HepG2 (cell line): Measurements from ENCODE around the gene GDF11. TPM values are rescaled to one million over a fixed set of nuclear protein-coding genes. Genes with fewer than 3 reads are reported as not detected.

ENCODE experiments used
- ASH2L ChIP-seq: fragments of 300-600, 200-600 bp; sonication (generic); IDR thresholded peaks from 2 replicates; pipeline ENCODE4 v1.7.0; 2017; ENCODE audit warnings: low read depth, mild to moderate bottlenecking, moderate library complexity, mixed read lengths, low read length; ENCODE audit not compliant: insufficient read length
- BRCA1 ChIP-seq: sonication (generic); formaldehyde crosslinking; IDR thresholded peaks from 2 replicates; pipeline ENCODE4 v1.4.0; 2020; ENCODE audit warnings: missing genetic modification reagents
- DNMT1 ChIP-seq: sonication (generic); formaldehyde crosslinking; IDR thresholded peaks from 2 replicates; pipeline ENCODE4 v1.5.1; 2020; ENCODE audit warnings: mild to moderate bottlenecking, missing genetic modification reagents
- DPF2 ChIP-seq: sonication (generic); formaldehyde crosslinking; IDR thresholded peaks from 2 replicates; pipeline ENCODE4 v1.4.0; 2020; ENCODE audit warnings: mild to moderate bottlenecking, low read depth, missing genetic modification reagents, borderline replicate concordance
- ELF3 ChIP-seq: IDR thresholded peaks from 2 replicates; pipeline ENCODE4 v1.6.1; 2016; ENCODE audit warnings: missing genetic modification reagents, missing compliant biosample characterization
- ETV5 ChIP-seq: IDR thresholded peaks from 2 replicates; pipeline ENCODE4 v1.6.1; 2018; ENCODE audit warnings: missing biosample characterization, missing genetic modification reagents, inconsistent platforms, borderline replicate concordance
- EZH2 ChIP-seq: conservative IDR thresholded peaks from 2 replicates; pipeline ENCODE4 v1.6.1; 2012; ENCODE audit warnings: mild to moderate bottlenecking, low read depth, low read length, moderate library complexity
- FOSL1 ChIP-seq: sonication (generic); formaldehyde crosslinking; IDR thresholded peaks from 2 replicates; pipeline ENCODE4 v1.9.0; 2021; ENCODE audit warnings: missing genetic modification reagents, borderline replicate concordance
- FOXC1 ChIP-seq: sonication (generic); formaldehyde crosslinking; IDR thresholded peaks from 2 replicates; pipeline ENCODE4 v1.8.0; 2022; ENCODE audit warnings: mild to moderate bottlenecking, missing genetic modification reagents, borderline replicate concordance
- HDAC2 ChIP-seq: sonication (generic); formaldehyde crosslinking; IDR thresholded peaks from 2 replicates; pipeline ENCODE4 v1.4.0; 2020; ENCODE audit warnings: missing genetic modification reagents
- JUND ChIP-seq: sonication (generic); formaldehyde crosslinking; IDR thresholded peaks from 2 replicates; pipeline ENCODE4 v1.8.0; 2022; ENCODE audit warnings: mild to moderate bottlenecking, missing genetic modification reagents
- LCORL ChIP-seq, 2 experiments: fragments of 450-650 bp in 1 of 2; sonication (generic) in 1 of 2; formaldehyde crosslinking in 1 of 2; IDR thresholded peaks; 2 replicates each; pipeline versions ENCODE4 v1.5.0 to v1.6.1; 2017 to 2020; ENCODE audit warnings: antibody characterized with exemption in 1 of 2, missing genetic modification reagents in 1 of 2
- MIXL1 ChIP-seq: IDR thresholded peaks from 2 replicates; pipeline ENCODE4 v1.6.1; 2016
- NFKBIZ ChIP-seq: IDR thresholded peaks from 2 replicates; pipeline ENCODE4 v1.6.1; 2018; ENCODE audit warnings: missing genetic modification reagents, missing compliant biosample characterization
- NFYB ChIP-seq: sonication (generic); formaldehyde crosslinking; IDR thresholded peaks from 2 replicates; pipeline ENCODE4 v1.4.0; 2020; ENCODE audit warnings: missing genetic modification reagents
- PAX8 ChIP-seq: sonication (generic); formaldehyde crosslinking; IDR thresholded peaks from 2 replicates; pipeline ENCODE4 v1.8.0; 2022; ENCODE audit warnings: mild to moderate bottlenecking, missing genetic modification reagents, borderline replicate concordance
- PITX1 ChIP-seq: sonication (generic); formaldehyde crosslinking; IDR thresholded peaks from 2 replicates; pipeline ENCODE4 v1.5.1; 2020; ENCODE audit warnings: mild to moderate bottlenecking, missing genetic modification reagents
- REL ChIP-seq: sonication (generic); formaldehyde crosslinking; conservative IDR thresholded peaks from 2 replicates; pipeline ENCODE4 v1.8.0; 2022; ENCODE audit warnings: mild to moderate bottlenecking, missing genetic modification reagents, moderate library complexity
- SMAD9 ChIP-seq: sonication (generic); formaldehyde crosslinking; IDR thresholded peaks from 2 replicates; pipeline ENCODE4 v1.5.1; 2020; ENCODE audit warnings: mild to moderate bottlenecking, missing genetic modification reagents
- SYNCRIP ChIP-seq: fragments of 200-400 bp; formaldehyde crosslinking; IDR thresholded peaks from 2 replicates; pipeline ENCODE4 v1.6.1; 2018; ENCODE audit warnings: mild to moderate bottlenecking, low read depth, low read length; ENCODE audit not compliant: insufficient read depth
- THYN1 ChIP-seq: sonication (generic); formaldehyde crosslinking; IDR thresholded peaks from 2 replicates; pipeline ENCODE4 v1.8.1; 2023; ENCODE audit warnings: low read depth, mild to moderate bottlenecking, moderate library complexity, missing genetic modification reagents, borderline replicate concordance
- ZFYVE20 ChIP-seq: sonication (generic); formaldehyde crosslinking; IDR thresholded peaks from 2 replicates; pipeline ENCODE4 v1.8.0; 2023; ENCODE audit warnings: low read depth, mild to moderate bottlenecking, moderate library complexity, missing genetic modification reagents, borderline replicate concordance
- ZNF205 ChIP-seq: IDR thresholded peaks from 2 replicates; pipeline ENCODE4 v1.6.1; 2018; ENCODE audit warnings: missing biosample characterization, missing genetic modification reagents
- ZNF333 ChIP-seq: sonication (generic); formaldehyde crosslinking; IDR thresholded peaks from 2 replicates; pipeline ENCODE4 v1.4.0; 2020; ENCODE audit warnings: mild to moderate bottlenecking, missing genetic modification reagents, borderline replicate concordance
- ZNF337 ChIP-seq: sonication (generic); formaldehyde crosslinking; IDR thresholded peaks from 2 replicates; pipeline ENCODE4 v1.5.1; 2020; ENCODE audit warnings: missing genetic modification reagents, low read depth, mild to moderate bottlenecking, borderline replicate concordance
- ZNF558 ChIP-seq: sonication (generic); formaldehyde crosslinking; IDR thresholded peaks from 2 replicates; pipeline ENCODE4 v1.9.0; 2022; ENCODE audit warnings: mild to moderate bottlenecking, missing genetic modification reagents, borderline replicate concordance
- ZNF629 ChIP-seq: sonication (generic); formaldehyde crosslinking; conservative IDR thresholded peaks from 2 replicates; pipeline ENCODE4 v1.5.0; 2020; ENCODE audit warnings: missing genetic modification reagents
- ZNF672 ChIP-seq: sonication (generic); formaldehyde crosslinking; IDR thresholded peaks from 2 replicates; pipeline ENCODE4 v1.8.1; 2022; ENCODE audit warnings: missing genetic modification reagents
- ZNF720 ChIP-seq: sonication (generic); formaldehyde crosslinking; IDR thresholded peaks from 2 replicates; pipeline ENCODE4 v1.4.0; 2020; ENCODE audit warnings: missing genetic modification reagents
- polyA plus RNA-seq, 8 experiments: library from polyadenylated mRNA; depleted of rRNA in 3 of 8; stranded (reverse) in 7 of 8; unstranded in 1 of 8; fragments of >200 nt; fragmentation: Illumina TruSeq in 4 of 8; extraction: Trizol in 4 of 8; gene quantifications; 2 replicates each; pipeline versions ENCODE4 v1.2.1 to v1.2.3, GENCODE V29; 2011 to 2016; ENCODE audit warnings: low read depth in 4 of 8, missing spikeins in 1 of 8, mixed read lengths in 1 of 8; ENCODE audit not compliant: insufficient read depth in 1 of 8
- total RNA-seq, 5 experiments: library from RNA; depleted of rRNA; stranded (reverse); fragments of >200 nt; fragmentation: Illumina TruSeq; extraction: Trizol; gene quantifications; 2 replicates each; pipeline ENCODE4 v1.2.3, GENCODE V29; 2016; ENCODE audit warnings: low read depth in 1 of 5
- TF ChIP-seq, protein P1 (sequence below): sonication (generic); formaldehyde crosslinking; IDR thresholded peaks from 2 replicates; pipeline ENCODE4 v1.5.0; 2020; ENCODE audit warnings: missing genetic modification reagents
- TF ChIP-seq, protein P2 (sequence below): sonication (generic); formaldehyde crosslinking; IDR thresholded peaks from 2 replicates; pipeline ENCODE4 v1.4.0; 2020; ENCODE audit warnings: missing genetic modification reagents

GDF11 gene
- total and polyA plus RNA-seq, 2 of the 13 experiments (the other 11 are each of a cell fraction or from before 2014, with no cell fraction given), result 0.63 to 1.5 TPM

- TF ChIP-seq, protein P1, sequence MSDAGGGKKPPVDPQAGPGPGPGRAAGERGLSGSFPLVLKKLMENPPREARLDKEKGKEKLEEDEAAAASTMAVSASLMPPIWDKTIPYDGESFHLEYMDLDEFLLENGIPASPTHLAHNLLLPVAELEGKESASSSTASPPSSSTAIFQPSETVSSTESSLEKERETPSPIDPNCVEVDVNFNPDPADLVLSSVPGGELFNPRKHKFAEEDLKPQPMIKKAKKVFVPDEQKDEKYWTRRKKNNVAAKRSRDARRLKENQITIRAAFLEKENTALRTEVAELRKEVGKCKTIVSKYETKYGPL, result no peak
- no peak for TF ChIP-seq SYNCRIP
- TF ChIP-seq ETV5 (CRISPR knock-in tag), result peak; percentile 97
- peak; percentile 73 for TF ChIP-seq LCORL (IDR thresholded peaks at IDR 0.05)
- peak; percentile 76; the same call in 1 of the 2 replicates for TF ChIP-seq LCORL (CRISPR knock-in tag; IDR thresholded peaks at IDR 0.05)
- TF ChIP-seq DPF2 (CRISPR knock-in tag), result no peak
- TF ChIP-seq EZH2, result no peak
- TF ChIP-seq ZFYVE20, result no peak
- TF ChIP-seq THYN1 (CRISPR knock-in tag), result 0 out of 2 replicates have a peak, but pooled peaks have one; percentile 58
- TF ChIP-seq PITX1 (CRISPR knock-in tag), result 0 out of 2 replicates have a peak, but pooled peaks have one; percentile 31
- peak; percentile 71; the same call in 1 of the 2 replicates for TF ChIP-seq FOXC1 (CRISPR knock-in tag)
- no peak; the same call in 1 of the 2 replicates for TF ChIP-seq REL
- TF ChIP-seq ZNF205 (CRISPR knock-in tag), result peak; percentile 85; the same call in 1 of the 2 replicates
- TF ChIP-seq, protein P2, sequence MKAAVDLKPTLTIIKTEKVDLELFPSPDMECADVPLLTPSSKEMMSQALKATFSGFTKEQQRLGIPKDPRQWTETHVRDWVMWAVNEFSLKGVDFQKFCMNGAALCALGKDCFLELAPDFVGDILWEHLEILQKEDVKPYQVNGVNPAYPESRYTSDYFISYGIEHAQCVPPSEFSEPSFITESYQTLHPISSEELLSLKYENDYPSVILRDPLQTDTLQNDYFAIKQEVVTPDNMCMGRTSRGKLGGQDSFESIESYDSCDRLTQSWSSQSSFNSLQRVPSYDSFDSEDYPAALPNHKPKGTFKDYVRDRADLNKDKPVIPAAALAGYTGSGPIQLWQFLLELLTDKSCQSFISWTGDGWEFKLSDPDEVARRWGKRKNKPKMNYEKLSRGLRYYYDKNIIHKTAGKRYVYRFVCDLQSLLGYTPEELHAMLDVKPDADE (CRISPR knock-in tag), result no peak
- no peak for TF ChIP-seq JUND (CRISPR knock-in tag)
- no peak for TF ChIP-seq ZNF333 (CRISPR knock-in tag)
- peak; percentile 69; the same call in 1 of the 2 replicates for TF ChIP-seq NFKBIZ
- TF ChIP-seq ZNF558 (CRISPR knock-in tag), result no peak
- no peak for TF ChIP-seq PAX8
- TF ChIP-seq ZNF337, result no peak
- TF ChIP-seq NFYB (CRISPR knock-in tag), result no peak
- peak; percentile 59 for TF ChIP-seq ELF3 (CRISPR knock-in tag)
- peak; percentile 95 for TF ChIP-seq ASH2L
- TF ChIP-seq ZNF720 (CRISPR knock-in tag), result no peak
- TF ChIP-seq SMAD9 (CRISPR knock-in tag), result no peak
- no peak for TF ChIP-seq DNMT1 (CRISPR knock-in tag)
- peak; percentile 25; the same call in 1 of the 2 replicates for TF ChIP-seq MIXL1 (CRISPR knock-in tag)
- TF ChIP-seq FOSL1 (CRISPR knock-in tag), result no peak
- peak; percentile 93 for TF ChIP-seq HDAC2 (CRISPR knock-in tag)
- no peak for TF ChIP-seq ZNF672 (CRISPR knock-in tag)
- no peak for TF ChIP-seq BRCA1 (CRISPR knock-in tag)
- TF ChIP-seq ZNF629, result no peak
Measured at GRCh38 chr12:55715833-55716581, 26.9 kb upstream of the GDF11 start, which contains the start of gene BLOC1S1 (continued).
